DMS 273 (cell line): Measurements from ENCODE around the gene C19orf47.
A peak's percentile ranks its signal among the peaks of the same experiment; 100 is the strongest.
"Not testable (repeated sequence)": the region's sequence is repeated elsewhere in the genome, so short reads cannot be mapped to it uniquely, and the experiment has no call there.

ENCODE experiments used
- DNase-seq: peaks from one replicate; lab custom pipeline; 2025; ENCODE audit not compliant: unreplicated experiment; lab: John Stamatoyannopoulos, UW

Gene C19orf47

DNA sequence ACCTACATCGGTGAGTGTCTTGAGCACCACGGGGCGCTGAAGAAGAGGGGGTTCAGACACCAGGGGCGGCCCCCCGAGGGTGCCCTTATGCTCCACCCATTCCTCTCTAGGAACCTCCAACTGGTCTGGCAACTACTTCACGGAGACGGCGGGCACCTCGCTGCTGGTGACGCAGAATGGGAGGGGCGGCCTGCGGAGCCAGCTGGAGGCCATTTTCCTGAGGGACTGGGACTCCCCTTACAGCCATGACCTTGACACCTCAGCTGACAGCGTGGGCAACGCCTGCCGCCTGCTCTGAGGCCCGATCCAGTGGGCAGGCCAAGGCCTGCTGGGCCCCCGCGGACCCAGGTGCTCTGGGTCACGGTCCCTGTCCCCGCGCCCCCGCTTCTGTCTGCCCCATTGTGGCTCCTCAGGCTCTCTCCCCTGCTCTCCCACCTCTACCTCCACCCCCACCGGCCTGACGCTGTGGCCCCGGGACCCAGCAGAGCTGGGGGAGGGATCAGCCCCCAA is 29.7 kb upstream of the C19orf47 start:
- no peak for DNase-seq

DNA sequence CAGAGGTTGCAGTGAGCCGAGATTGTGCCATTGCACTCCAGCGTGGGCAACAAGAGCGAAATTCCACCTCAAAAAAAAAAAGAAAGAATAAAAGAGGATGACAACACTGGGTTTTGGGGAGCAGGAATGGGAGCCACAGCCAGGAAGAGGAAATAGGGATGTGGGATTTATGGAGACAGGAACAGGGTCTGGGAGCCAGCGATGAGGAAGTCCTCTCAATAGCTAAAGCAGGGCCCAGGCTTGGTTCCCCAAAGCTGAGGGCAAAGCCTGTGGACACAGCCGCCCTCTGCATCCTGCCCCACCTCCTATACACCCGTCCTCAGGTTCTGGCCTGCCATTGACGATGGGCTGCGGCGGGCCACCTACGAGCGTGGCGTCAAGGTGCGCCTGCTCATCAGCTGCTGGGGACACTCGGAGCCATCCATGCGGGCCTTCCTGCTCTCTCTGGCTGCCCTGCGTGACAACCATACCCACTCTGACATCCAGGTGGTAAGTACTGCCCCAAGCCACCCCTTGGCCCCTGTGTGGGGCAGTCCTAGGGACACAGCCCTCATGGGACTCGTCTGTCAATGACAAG is 28.2 kb upstream of the C19orf47 start:
- no peak for DNase-seq

- DNase-seq = no peak
Observed at GRCh38 chr19:40374084-40374483, 25.9 kb upstream of the C19orf47 start.

- no peak for DNase-seq
Observed at GRCh38 chr19:40371802-40372122, 23.6 kb upstream of the C19orf47 start.

GRCh38 chr19:40370997-40371801 is 23.0 kb upstream of the C19orf47 start:
- DNase-seq = no peak

- not testable (repeated sequence) for DNase-seq
Observed at GRCh38 chr19:40370253-40370652, 22.1 kb upstream of the C19orf47 start.

- DNase-seq = no peak
Observed at GRCh38 chr19:40369797-40370196, 21.6 kb upstream of the C19orf47 start.

DNA sequence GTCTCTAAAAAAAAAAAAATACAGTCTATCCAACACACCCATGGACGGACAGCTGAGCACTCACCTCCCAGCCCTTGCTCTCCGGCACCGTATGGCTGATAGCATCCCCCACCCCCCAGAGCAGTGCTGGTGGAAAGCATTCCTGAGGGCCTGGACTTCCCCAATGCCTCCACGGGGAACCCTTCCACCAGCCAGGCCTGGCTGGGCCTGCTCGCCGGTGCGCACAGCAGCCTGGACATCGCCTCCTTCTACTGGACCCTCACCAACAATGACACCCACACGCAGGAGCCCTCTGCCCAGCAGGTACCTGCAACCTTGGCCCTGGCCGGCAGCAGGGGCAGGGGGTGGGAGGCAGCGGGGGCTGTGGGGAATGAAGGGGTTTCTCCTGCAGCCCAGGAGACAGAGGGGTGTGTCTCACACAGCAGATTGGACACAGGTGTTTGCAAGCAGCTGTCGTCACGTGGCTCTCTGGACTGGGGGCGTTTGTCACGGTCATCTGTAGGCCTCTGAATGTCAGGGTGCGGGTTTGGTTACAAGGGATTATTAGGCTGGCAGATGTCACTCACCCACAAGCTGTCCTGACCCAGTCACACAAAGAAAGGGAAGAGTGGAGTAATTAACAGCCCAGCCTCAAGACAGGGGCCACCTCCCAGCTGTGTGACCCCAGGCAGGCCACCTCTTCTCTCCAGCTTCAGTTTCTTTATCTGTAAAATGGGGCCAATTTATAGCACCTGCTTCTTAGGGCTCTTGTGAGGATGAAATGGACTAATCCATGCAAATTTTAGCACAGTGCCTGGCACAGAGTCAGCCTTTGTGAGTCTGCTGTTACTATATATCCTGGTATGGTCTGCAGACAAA is 19.6 kb upstream of the C19orf47 start:
- peak; percentile 26 for DNase-seq

DNA sequence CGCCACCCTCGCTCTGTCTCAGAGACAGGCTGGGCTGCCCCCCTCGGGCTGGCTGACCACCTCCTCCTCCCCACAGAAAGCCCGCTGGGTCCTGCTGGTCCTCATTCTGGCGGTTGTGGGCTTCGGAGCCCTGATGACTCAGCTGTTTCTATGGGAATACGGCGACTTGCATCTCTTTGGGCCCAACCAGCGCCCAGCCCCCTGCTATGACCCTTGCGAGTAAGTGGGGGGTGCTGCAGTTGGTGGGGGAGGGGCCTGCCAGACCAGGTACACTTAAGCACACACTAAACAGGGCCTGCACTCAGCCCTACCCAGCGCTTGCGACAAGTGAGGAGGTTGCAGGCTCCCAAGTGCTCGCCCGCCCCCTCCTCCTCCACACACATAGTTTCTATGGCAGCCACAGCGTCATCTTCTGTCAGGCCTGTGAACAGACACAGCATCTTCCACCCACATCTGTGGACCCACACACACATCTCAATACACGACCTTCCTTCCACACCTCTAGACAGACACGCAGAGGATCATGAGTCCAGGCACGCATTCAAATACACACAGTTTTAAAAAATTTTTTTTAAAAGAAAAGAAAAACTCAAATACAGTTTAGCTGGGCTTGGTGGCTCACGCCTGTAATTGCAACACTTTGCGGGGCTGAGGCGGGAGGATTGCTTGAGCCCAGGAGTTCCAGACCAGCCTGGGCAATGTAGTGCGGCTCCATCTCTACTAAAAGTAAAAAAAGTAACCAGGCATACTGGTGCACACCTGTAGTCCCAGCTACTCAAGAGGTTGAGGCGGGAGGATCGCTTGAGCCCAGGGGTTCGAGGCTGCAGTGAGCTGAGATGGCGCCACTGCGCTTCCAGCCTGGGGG is 18.7 kb upstream of the C19orf47 start:
- no peak for DNase-seq

- DNase-seq = no peak
Observed at GRCh38 chr19:40365613-40366401, 17.6 kb upstream of the C19orf47 start.

DNA sequence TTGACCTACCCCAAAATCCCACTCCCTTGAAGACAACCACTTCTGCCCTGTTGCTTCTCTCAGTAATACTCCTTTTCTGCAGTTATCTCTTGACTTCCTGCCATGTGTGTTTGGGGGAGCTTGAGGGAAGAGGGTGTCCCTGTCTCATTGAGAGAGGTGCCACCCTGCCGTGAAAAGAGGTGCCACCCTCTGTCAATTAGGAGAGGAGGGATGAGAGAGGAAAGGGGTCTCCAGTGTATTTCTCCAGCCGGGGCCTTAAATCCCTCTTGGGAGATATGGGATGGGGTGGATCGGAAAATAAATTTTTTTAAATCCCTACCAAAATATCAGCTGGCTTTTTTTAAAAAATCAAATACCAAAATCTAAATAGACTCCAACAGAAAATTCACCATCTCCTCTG is 16.8 kb upstream of the C19orf47 start:
- DNase-seq = no peak

DNA sequence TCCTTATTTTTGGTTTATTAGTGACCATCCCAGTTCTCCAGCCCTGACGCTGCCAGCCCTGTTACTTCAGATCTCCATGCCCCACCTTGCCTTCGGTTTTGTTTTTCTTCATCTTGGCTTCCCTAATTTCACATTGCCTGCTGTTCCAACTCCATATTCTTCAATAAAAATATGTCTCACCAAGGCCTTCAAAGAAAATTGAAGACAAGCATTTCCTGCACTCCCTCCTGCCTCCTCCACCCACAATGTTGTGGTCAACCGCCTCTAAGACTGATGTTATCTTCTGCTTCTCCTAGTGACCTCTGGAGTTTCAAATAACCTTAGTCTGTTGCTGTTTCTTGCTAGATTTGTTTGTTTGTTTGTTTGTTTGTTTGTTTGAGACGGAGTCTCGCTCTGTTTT is 14.9 kb upstream of the C19orf47 start:
- no peak for DNase-seq

DNA sequence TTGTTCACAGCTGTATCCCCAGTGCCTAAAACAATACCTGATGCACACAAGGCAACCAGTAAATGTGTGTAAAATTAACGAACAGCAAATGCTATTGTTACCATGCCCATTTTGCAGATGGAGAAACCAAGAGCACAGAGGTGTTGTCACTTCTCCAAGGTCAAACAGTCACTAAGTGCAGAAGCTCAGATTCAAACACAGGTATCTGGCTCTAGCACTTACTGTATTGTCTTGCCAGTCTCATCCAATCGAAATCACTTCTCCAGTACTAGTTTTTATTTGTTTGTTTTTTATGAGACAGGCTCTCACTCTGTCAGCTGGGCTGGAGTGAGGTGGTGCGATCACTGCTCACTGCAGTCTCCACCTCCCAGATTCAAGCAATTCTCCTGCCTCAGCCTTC is 14.0 kb upstream of the C19orf47 start:
- DNase-seq = no peak

DNA sequence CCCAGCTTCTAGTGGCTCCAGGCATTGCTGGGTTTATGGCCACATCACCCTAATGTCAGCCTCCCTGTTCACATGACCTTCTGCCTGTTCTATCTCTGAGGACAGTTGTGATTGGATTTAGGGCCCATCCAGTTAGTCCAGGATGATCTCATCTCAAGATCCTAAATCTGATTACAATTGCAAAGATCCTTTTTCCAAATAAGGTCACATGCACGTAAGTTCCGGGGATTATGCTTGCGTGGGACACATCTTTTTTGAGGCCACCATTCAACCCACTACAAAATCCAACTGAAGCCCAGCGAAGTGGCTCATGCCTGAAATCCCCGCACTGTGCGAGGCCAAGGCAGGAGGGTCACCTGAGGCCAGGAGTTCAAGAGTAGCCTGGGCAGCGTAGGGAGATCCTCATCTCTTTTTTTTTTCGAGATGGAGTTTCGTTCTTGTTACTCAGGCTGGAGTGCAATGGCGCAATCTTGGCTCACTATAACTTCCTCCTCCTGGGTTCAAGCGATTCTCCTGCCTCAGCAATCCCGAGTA is 12.6 kb upstream of the C19orf47 start:
- no peak for DNase-seq

- no peak for DNase-seq
Observed at GRCh38 chr19:40360020-40360707, 12.0 kb upstream of the C19orf47 start.

DNA sequence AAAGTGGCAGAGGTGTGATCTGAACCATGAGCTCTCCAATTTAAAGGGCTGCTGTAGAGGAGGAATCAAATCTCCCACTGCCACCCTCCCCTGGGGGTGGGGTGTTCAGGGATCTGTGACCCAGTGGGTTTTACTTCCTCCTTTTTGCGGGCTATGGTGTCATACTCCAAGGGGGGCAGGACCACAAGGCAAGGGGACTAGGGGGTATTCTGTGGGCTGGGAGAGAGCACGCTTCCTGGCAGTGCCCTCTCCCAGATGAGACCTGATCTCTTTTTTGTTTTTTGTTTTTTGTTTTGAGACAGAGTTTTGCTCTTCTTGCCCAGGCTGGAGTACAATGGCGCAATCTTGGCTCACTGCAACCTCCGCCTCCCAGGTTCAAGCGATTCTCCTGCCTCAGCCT is 10.6 kb upstream of the C19orf47 start:
- DNase-seq = no peak

DNA sequence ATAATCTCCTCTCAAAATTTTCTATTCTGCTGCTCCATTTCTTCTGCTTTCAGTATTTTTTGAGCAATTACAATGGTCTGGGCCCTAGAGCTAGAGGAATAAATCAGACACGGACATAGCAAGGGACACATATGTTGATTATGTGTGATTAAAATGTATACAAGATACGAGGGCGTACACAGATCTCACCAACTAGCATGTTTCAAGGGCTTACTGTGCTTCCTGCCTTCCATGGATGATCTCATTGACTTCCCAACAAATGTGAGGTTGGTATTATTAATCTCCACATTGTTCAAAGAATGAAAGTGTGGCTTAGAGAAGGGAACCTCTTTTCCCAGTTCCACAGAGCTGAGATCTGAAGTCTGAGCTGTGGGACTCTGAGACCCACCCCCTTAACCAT is 9.4 kb upstream of the C19orf47 start:
- DNase-seq = no peak

DNA sequence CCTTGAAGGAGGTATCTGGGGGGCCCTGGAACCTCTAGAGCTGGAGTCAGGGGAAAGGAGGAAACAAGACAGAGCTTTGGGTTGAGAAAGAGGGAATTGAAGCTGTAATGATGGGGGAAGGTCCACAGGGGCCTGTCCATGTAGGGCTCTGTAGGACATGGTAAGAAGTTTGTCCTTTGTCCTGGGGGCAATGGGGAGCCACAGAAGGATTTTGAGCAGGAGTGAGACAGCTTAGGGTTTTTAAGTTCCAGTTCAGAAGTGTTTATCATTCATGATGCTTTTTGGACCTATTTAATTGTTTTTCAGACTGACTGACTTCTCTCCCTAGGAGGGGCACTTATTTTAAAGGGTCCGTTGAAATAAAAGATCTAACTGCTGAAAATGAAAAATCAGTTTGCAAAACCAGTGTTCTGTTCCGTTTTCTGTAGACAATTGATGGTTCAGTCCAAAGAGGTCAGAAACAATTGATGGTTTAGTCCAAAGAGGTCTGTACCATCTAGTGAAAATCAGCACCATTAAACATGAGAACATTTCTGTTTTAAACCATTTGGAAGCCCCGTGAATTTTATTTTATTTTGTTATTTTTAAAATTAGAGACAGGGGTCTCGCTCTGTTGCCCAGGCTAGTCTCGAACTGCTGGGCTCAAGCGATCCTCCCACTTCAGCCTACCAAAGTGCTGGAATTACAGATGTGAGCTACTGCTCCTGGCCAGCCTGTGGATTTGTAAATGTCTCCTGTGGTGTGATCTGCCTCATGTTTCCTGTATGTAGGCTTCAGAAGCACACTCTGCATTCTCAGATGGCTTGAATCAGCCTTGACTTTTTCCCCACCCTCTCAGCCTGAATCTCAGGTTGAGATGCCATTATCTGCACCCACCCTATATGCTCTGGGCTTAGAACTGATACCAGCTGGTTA is 8.7 kb upstream of the C19orf47 start:
- DNase-seq = no peak
